Endothelial cell (in vitro differentiated cells): ENCODE data around the gene MYOG. TPM values are rescaled to one million over a fixed set of nuclear protein-coding genes. Genes with fewer than 3 reads are reported as not detected.

ENCODE experiments used
- DNase-seq: peaks from one replicate; pipeline ENCODE4 v3.0.0; 2021; ENCODE audit warnings: low spot score
- H3K27ac Mint-ChIP-seq: one replicate; pipeline ENCODE4 v1.8.0; 2021; ENCODE audit warnings: mixed read lengths, inconsistent platforms; ENCODE audit not compliant: unreplicated experiment
- H3K27me3 Mint-ChIP-seq: one replicate; pipeline ENCODE4 v1.8.0; 2021; ENCODE audit warnings: mild to moderate bottlenecking, moderate library complexity, mixed read lengths, inconsistent platforms; ENCODE audit not compliant: unreplicated experiment
- H3K36me3 Mint-ChIP-seq: one replicate; pipeline ENCODE4 v1.8.0; 2021; ENCODE audit warnings: mild to moderate bottlenecking, low read depth, mixed read lengths, inconsistent platforms; ENCODE audit not compliant: unreplicated experiment
- H3K4me1 Mint-ChIP-seq: one replicate; pipeline ENCODE4 v1.8.0; 2021; ENCODE audit warnings: mild to moderate bottlenecking, mixed read lengths, inconsistent platforms; ENCODE audit not compliant: unreplicated experiment
- H3K4me3 Mint-ChIP-seq: one replicate; pipeline ENCODE4 v1.8.0; 2021; ENCODE audit warnings: mild to moderate bottlenecking, mixed read lengths, inconsistent platforms; ENCODE audit not compliant: unreplicated experiment
- H3K9me3 Mint-ChIP-seq: one replicate; pipeline ENCODE4 v1.8.0; 2021; ENCODE audit warnings: mixed read lengths, inconsistent platforms; ENCODE audit not compliant: unreplicated experiment
- total RNA-seq: library from RNA; stranded (reverse); fragmentation: NEBNext Ultra II Directional; extraction: Animal tissue kit (Norgen Biotek cat#: 25700); gene quantifications from one replicate; pipeline ENCODE4 v1.2.1, GENCODE V29; 2021; ENCODE audit not compliant: unreplicated experiment
- TF ChIP-seq, protein P1 (sequence below): fragments of 200-600 bp; sonication (generic); IDR thresholded peaks from one replicate; pipeline ENCODE4 v1.5.0; 2021; ENCODE audit warnings: antibody characterized with exemption; ENCODE audit not compliant: unreplicated experiment

The MYOG gene
- total RNA-seq, 1 donor from 2014 or later, result 15.7 TPM

DNA sequence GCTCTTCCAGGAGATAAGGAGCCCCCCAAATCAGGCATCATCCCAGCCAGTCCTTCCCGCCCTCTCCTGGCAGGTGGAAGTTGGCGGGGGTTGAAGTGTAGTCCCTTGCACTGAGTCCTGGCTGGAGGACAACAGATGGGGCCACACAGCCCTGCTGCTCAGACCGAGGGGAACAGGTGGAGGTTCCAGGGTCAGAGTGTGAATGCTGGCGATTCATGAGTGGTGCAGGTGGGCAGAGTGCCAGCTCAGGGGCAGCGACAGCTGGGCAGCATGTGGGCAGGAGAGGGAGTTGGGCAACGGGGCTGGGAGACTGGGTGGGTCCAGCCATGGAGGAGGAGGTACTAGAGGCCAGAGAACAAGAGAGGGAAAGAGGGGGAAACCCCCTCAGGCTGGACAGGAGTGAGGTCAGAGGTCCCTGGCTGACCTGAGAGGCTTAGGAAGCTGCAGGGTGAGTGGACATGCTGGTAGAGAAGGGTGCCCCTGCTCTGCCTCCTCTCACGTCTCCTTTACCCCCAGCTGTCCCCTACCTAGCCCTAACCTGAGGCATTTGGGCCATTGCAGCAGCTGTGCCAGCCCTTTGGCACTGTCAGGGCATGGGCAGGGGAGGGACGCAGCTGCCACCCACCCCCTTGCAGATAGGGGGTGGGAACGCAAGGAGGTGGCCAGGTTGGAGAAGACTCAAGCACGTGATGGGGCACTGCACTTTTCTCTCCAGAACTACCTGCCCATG, 30.4 kb upstream of the MYOG start:
- Mint-ChIP-seq H3K9me3 (no peaks in the 10 kb centered on the region), H3K27me3 (peaks cover 10% of the 10 kb centered on the region), H3K27ac (no peak overlapping the region), H3K4me3 (no peak overlapping the region), H3K4me1 (peaks cover 19% of the 10 kb centered on the region), H3K36me3 (no peaks in the 10 kb centered on the region)
- DNase-seq, result no peak
- TF ChIP-seq, protein P1, sequence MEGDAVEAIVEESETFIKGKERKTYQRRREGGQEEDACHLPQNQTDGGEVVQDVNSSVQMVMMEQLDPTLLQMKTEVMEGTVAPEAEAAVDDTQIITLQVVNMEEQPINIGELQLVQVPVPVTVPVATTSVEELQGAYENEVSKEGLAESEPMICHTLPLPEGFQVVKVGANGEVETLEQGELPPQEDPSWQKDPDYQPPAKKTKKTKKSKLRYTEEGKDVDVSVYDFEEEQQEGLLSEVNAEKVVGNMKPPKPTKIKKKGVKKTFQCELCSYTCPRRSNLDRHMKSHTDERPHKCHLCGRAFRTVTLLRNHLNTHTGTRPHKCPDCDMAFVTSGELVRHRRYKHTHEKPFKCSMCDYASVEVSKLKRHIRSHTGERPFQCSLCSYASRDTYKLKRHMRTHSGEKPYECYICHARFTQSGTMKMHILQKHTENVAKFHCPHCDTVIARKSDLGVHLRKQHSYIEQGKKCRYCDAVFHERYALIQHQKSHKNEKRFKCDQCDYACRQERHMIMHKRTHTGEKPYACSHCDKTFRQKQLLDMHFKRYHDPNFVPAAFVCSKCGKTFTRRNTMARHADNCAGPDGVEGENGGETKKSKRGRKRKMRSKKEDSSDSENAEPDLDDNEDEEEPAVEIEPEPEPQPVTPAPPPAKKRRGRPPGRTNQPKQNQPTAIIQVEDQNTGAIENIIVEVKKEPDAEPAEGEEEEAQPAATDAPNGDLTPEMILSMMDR, result no peak

DNA sequence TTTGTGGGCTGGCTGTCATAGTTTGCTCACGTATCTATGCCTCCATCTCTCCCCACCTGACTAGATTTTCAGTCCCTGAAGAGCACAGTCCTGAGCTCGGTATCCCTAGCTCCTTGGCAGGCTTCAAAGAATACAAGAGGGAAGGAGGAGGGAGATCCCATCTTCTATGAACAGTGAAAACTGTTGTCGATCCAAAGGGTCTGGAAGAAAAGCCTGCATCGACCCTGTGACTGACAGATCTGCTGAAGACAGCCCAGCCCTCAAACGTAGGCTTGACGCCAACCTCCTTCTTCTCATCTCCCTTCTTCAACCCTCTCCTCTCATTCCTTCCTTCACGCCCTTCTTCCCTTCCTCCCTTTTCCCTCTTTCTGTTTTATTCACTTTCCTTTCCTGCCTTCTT, 28.4 kb upstream of the MYOG start:
- Mint-ChIP-seq H3K4me3 (no peak overlapping the region), H3K36me3 (no peaks in the 10 kb centered on the region), H3K27me3 (peaks cover 5% of the 10 kb centered on the region), H3K4me1 (peaks cover 11% of the 10 kb centered on the region), H3K9me3 (no peaks in the 10 kb centered on the region), H3K27ac (no peak overlapping the region)
- no peak for DNase-seq
- TF ChIP-seq, protein P1, result no peak

DNA sequence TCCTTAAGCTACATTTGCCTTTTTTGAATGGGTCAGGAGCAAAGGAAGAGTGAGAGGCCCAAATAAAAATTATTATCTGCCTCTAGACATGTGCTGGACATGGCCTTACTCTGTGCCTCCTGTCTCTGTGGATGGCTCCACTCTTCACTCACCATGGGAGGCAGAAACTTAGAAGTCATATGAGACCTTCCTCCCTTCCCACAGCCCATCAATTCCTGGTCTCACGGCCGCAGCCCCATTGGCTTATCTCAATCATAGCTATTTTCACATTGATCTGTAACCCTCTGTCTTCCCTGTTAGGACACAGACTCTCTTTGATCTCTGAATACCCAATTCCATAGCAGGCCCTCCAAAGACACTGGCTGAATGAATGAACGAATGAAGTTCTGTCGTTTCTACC, 27.5 kb upstream of the MYOG start:
- Mint-ChIP-seq H3K27me3 (peaks cover 5% of the 10 kb centered on the region), H3K27ac (no peak overlapping the region)
- TF ChIP-seq, protein P1, result no peak

DNA sequence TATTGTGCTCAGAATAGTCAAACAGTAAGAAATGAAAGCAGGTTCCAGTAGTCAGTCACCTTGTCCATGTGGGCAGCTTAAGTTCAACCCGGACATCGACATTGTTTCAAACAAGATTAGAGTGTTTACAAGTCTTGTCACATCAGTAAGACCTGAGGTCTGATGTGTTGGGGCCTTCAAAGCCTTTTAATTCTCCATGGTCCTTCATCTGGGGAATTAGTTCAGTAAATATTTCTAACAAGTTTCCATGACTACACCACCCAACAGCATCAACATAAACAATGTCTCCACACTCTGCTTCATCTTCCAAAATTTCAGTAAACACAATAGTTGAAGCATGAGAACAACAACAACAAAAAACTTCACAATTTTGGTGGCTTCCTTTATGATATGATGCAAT, 26.7 kb upstream of the MYOG start:
- no peak for DNase-seq
- peaks cover 6% of the 10 kb centered on the region for H3K4me1 Mint-ChIP-seq
- TF ChIP-seq, protein P1, result no peak
- no peaks in the 10 kb centered on the region for H3K36me3 Mint-ChIP-seq
- no peak overlapping the region for H3K27ac Mint-ChIP-seq
- H3K4me3 Mint-ChIP-seq, result no peak overlapping the region
- peaks cover 5% of the 10 kb centered on the region for H3K27me3 Mint-ChIP-seq
- no peaks in the 10 kb centered on the region for H3K9me3 Mint-ChIP-seq

More for the DNA sequence above, 27.5 kb upstream of the MYOG start:
- Mint-ChIP-seq H3K4me3 (no peak overlapping the region), H3K9me3 (no peaks in the 10 kb centered on the region), H3K4me1 (peaks cover 9% of the 10 kb centered on the region), H3K36me3 (no peaks in the 10 kb centered on the region)
- no peak for DNase-seq

DNA sequence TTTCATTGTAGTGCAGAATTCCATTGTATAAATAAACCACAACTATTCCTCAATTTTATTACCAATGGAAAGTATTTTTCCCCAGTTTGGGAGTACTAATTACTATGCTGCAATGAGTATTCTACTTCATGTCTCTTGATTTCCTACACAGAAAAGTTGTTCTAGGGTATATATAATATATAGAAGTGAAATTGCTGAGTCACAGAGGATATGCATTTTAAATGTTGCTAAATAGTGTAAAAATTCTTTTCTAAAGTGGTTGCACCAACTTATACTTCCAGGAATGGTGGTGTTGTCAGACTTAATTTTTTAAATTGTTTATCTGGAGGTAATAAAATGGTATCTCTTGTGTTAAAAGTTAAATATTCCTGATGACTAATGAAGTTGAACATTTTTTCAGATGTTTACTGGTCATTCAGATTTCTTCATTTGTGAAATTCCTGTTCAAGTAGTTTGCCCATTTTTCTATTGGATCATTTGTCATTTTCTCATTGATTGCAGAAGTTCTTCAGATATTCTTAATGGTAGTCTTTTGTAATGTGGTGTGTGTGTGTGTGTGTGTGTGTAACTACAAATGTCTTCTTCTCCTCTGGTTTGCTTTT, 19.1 kb upstream of the MYOG start:
- Mint-ChIP-seq H3K9me3 (no peaks in the 10 kb centered on the region), H3K27ac (no peak overlapping the region), H3K4me3 (no peak overlapping the region), H3K4me1 (peaks cover 7% of the 10 kb centered on the region), H3K36me3 (no peaks in the 10 kb centered on the region), H3K27me3 (no peaks in the 10 kb centered on the region)
- DNase-seq, result no peak
- TF ChIP-seq, protein P1, result no peak
